ENCODE measurements around the gene NR3C2. TPM values are rescaled to one million over a fixed set of nuclear protein-coding genes. Genes with fewer than 3 reads are reported as not detected.

Gene NR3C2
- total RNA-seq, 1 experiment from 2014 or later, result 2.7 TPM

- no TSS peak for BruUV-seq (replicated peaks)
- CTCF ChIA-PET, result no interaction called here
- H3K9me3 ChIP-seq (ENCODE audit: control insufficient read depth in 1 of 2, insufficient read depth in 1 of 2, low read depth in 1 of 2, low read length in 2 of 2), result no peaks in the 10 kb centered on the region
- no peaks in the 10 kb centered on the region for H3K27me3 ChIP-seq (ENCODE audit: insufficient read depth, low read length)
- no peaks in the 10 kb centered on the region for H4K20me1 ChIP-seq (ENCODE audit: insufficient read depth)
- POLR2A ChIA-PET, result no interaction called here
- RAD21 ChIA-PET (ENCODE audit: low non-redundant PET in 1 of 2, low total read pairs in 2 of 2, uncharacterized antibody in 2 of 2, unreplicated experiment in 2 of 2), result no interaction called here
- H3K27ac ChIP-seq (ENCODE audit: low read depth, low read length), result no peak overlapping the region
- intact Hi-C loops (cut with micrococcal nuclease), result no loop called here
- H3K36me3 ChIP-seq (ENCODE audit: control insufficient read depth in 1 of 2, insufficient read depth in 2 of 2, low read length in 2 of 2), result no peaks in the 10 kb centered on the region
- ATAC-seq, result no peak
- no peak overlapping the region for H3K4me3 ChIP-seq (replicated peaks in 1 of 2; ENCODE audit: low read depth in 1 of 2, low read length in 2 of 2)
- no peak overlapping the region for H3K4me2 ChIP-seq (ENCODE audit: low read length)
- H3K4me1 ChIP-seq (ENCODE audit: control insufficient read depth in 1 of 2, insufficient read depth in 2 of 2, low read length in 2 of 2), result peaks cover 0 to 8% of the 10 kb centered on the region in 2 experiments; a peak in 2 of 4 replicates
- H2AFZ ChIP-seq (ENCODE audit: low read depth, low read length, poor library complexity, severe bottlenecking), result no peak overlapping the region
- no peak for DNase-seq (ENCODE audit: low read depth, low spot score)
- TF ChIP-seq CEBPB (IDR thresholded peaks at IDR 0.05; ENCODE audit: low read depth) (no peak), POLR2A (IDR thresholded peaks at IDR 0.05; ENCODE audit: borderline replicate concordance, extremely low read depth, insufficient read depth, insufficient read length) (no peak), RAD21 (IDR thresholded peaks at IDR 0.05; ENCODE audit: low read depth) (0 out of 2 replicates have a peak, but pooled peaks have one; percentile 16), FOSL1 (IDR thresholded peaks at IDR 0.05; ENCODE audit: low read depth) (no peak), EZH2 (IDR thresholded peaks at IDR 0.05) (no peak), YY1 (IDR thresholded peaks at IDR 0.05; ENCODE audit: extremely low read depth, insufficient replicate concordance, low read depth, low read length) (no peak), POLR2AphosphoS5 (IDR thresholded peaks at IDR 0.05; ENCODE audit: low read depth, low read length) (no peak)
- TF ChIP-seq, protein P1, sequence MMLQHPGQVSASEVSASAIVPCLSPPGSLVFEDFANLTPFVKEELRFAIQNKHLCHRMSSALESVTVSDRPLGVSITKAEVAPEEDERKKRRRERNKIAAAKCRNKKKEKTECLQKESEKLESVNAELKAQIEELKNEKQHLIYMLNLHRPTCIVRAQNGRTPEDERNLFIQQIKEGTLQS (IDR thresholded peaks at IDR 0.05), result no peak
- H3K79me2 ChIP-seq (ENCODE audit: insufficient read depth, low read length), result no peaks in the 10 kb centered on the region
- no peak overlapping the region for H3K9ac ChIP-seq (ENCODE audit: low read length)
- no peaks in the 10 kb centered on the region for H3K9me2 ChIP-seq (ENCODE audit: insufficient read depth)
These were observed 4.2 kb downstream of the NR3C2 start for GRCh38 chr4:148438047-148438446.

GRCh38 chr4:148437439-148437838 is 4.8 kb downstream of the NR3C2 start:
- Histone ChIP-seq H3K27me3 (ENCODE audit: insufficient read depth, low read length) (no peaks in the 10 kb centered on the region), H2AFZ (ENCODE audit: low read depth, low read length, poor library complexity, severe bottlenecking) (no peak overlapping the region), H3K9me3 (ENCODE audit: control insufficient read depth in 1 of 2, insufficient read depth in 1 of 2, low read depth in 1 of 2, low read length in 2 of 2) (no peaks in the 10 kb centered on the region), H3K27ac (ENCODE audit: low read depth, low read length) (no peak overlapping the region), H3K9me2 (ENCODE audit: insufficient read depth) (no peaks in the 10 kb centered on the region), H3K79me2 (ENCODE audit: insufficient read depth, low read length) (no peaks in the 10 kb centered on the region), H3K36me3 (ENCODE audit: control insufficient read depth in 1 of 2, insufficient read depth in 2 of 2, low read length in 2 of 2) (no peaks in the 10 kb centered on the region), H3K4me3 (replicated peaks in 1 of 2; ENCODE audit: low read depth in 1 of 2, low read length in 2 of 2) (no peak overlapping the region), H3K4me1 (ENCODE audit: control insufficient read depth in 1 of 2, insufficient read depth in 2 of 2, low read length in 2 of 2) (peaks cover 0 to 5% of the 10 kb centered on the region in 2 experiments; a peak in 2 of 4 replicates), H3K9ac (ENCODE audit: low read length) (no peak overlapping the region), H3K4me2 (ENCODE audit: low read length) (no peak overlapping the region), H4K20me1 (ENCODE audit: insufficient read depth) (no peaks in the 10 kb centered on the region)
- ChIA-PET RAD21 (ENCODE audit: low non-redundant PET in 1 of 2, low total read pairs in 2 of 2, uncharacterized antibody in 2 of 2, unreplicated experiment in 2 of 2) (no interaction called here), POLR2A (no interaction called here), CTCF (no interaction called here)
- intact Hi-C loops (cut with micrococcal nuclease), result no loop called here
- DNase-seq (ENCODE audit: low read depth, low spot score) (no peak), ATAC-seq (no peak)
- BruUV-seq (replicated peaks), result no TSS peak
- no peak for TF ChIP-seq EZH2phosphoT487 (IDR thresholded peaks at IDR 0.05; ENCODE audit: borderline replicate concordance)
- TF ChIP-seq ZBTB33 (IDR thresholded peaks at IDR 0.05; ENCODE audit: extremely low read depth, insufficient replicate concordance, low read length), result no peak
- no peak for TF ChIP-seq EGR1 (IDR thresholded peaks at IDR 0.05; ENCODE audit: low read depth)
- no peak for TF ChIP-seq SRF (IDR thresholded peaks at IDR 0.05; ENCODE audit: low read depth)
- no peak for TF ChIP-seq ZFX (IDR thresholded peaks at IDR 0.05)
- no peak for TF ChIP-seq SP1 (IDR thresholded peaks at IDR 0.05; ENCODE audit: low read depth)
- no peak for TF ChIP-seq ELF1 (IDR thresholded peaks at IDR 0.05; ENCODE audit: borderline replicate concordance, low read depth)
- TF ChIP-seq CBX3 (IDR thresholded peaks at IDR 0.05; ENCODE audit: low read depth), result no peak
- TF ChIP-seq, protein P2, sequence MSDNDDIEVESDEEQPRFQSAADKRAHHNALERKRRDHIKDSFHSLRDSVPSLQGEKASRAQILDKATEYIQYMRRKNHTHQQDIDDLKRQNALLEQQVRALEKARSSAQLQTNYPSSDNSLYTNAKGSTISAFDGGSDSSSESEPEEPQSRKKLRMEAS (IDR thresholded peaks at IDR 0.05), result no peak
- TF ChIP-seq CEBPB (IDR thresholded peaks at IDR 0.05; ENCODE audit: low read depth), result no peak
- no peak for TF ChIP-seq SIN3A (IDR thresholded peaks at IDR 0.05; ENCODE audit: low read depth)
- no peak for TF ChIP-seq JUND (IDR thresholded peaks at IDR 0.05)
- TF ChIP-seq YY1 (IDR thresholded peaks at IDR 0.05; ENCODE audit: extremely low read depth, insufficient replicate concordance, low read depth, low read length), result no peak
- no peak for TF ChIP-seq ZNF274 (IDR thresholded peaks at IDR 0.05; ENCODE audit: low read depth, low read length)
